ENCODE data around the gene SCNN1A.

SCNN1A gene

DNA sequence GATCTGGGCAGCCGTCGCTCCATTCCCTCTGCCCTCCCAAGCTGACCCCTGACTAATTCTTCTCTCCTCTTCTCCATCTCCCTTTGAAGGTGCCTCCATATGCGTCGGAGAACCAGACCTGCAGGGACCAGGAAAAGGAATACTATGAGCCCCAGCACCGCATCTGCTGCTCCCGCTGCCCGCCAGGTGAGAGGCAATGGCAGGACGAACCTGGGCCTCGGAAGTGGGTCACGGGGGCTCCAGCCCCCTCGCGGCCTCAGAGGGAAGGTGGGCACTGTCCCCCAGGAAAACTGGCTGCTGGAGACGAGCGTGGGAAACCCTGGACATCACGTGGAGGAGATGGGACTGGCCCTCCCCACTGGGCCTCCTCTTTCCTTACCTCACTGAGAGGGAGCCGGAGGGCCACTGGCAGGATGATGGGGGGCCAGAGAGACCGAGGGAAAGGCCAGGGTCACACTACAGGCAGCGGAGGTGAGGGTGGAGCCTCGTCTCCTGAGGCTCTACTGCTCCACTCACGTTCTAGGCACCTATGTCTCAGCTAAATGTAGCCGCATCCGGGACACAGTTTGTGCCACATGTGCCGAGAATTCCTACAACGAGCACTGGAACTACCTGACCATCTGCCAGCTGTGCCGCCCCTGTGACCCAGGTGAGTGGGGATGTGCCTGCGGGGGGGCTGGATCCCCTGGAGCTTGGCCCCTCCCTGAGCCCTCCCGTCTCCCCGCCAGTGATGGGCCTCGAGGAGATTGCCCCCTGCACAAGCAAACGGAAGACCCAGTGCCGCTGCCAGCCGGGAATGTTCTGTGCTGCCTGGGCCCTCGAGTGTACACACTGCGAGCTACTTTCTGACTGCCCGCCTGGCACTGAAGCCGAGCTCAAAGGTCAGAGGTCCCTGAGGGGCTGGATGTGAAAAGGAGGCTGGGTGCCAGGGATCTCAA is 9.4 kb upstream of the SCNN1A start:
- no peak for DNase-seq (ENCODE audit: low read depth in 4 of 4, low spot score in 1 of 4)

DNA sequence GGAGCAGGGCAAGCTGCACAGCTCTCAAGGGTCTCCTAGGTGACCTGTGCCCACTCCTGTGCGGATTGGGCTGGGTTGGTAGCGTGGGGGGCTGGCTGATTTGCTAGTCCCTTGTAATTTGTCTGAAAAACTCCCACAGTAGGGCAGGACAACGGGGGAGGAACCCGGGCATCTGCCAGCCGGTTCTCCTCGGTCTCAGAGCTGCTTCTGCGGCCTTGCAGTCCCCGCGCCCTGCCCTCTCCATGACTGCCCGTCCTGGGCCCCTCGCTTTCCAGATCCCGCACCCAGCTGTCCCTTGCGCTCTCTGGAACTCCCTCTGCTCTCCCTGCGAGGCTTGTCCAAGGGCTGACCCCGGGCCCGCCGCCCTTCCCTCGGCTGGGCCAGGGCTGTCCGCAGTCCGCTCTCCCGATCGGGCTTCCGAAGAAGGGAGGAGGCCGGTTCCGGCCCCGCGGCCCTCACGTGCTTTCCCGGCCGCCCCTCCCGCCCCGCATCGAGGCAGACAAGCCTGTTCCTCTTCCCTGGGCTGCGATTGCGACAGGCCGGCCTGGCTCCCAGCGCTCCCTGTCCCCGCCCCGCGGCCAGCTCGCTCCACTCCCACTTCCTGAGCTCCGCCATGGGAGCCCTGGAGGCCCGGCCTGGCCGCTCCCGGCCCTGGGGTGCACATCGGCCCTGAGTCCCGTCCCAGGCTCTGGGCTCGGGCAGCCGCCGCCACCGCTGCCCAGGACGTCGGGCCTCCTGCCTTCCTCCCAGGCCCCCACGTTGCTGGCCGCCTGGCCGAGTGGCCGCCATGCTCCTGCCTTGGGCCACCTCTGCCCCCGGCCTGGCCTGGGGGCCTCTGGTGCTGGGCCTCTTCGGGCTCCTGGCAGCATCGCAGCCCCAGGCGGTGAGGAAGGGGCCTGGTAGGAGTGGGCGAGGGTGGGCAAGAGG is 8.5 kb upstream of the SCNN1A start, which contains the start of gene LTBR:
Gene LTBR, plus strand, starts transcription at position 591 of the 927 bp plus-strand sequence. Its CDS starts 197 bp downstream, at position 788.
- no peak for DNase-seq (ENCODE audit: low read depth in 4 of 4, low spot score in 1 of 4)

DNA sequence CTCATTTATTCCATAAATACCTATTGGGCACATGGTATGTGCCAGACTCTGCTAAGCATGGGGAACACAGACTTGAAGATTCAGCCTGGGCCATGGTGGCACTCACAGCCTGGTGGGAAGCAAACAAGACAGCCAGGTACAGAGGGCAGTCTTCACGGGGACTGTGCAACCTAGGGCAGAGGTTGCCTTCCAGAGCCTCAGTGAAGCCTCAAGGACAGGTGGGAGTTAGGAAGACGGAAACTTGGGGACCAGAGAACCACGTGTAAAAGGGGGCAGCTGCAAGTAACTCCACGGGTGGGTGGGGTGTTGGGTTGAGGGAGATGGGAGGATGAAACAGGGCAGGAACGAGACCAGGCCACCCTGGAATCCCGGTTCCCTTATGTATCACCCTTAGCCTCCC is 7.6 kb upstream of the SCNN1A start:
- no peak for DNase-seq (ENCODE audit: low read depth in 4 of 4, low spot score in 1 of 4)

DNA sequence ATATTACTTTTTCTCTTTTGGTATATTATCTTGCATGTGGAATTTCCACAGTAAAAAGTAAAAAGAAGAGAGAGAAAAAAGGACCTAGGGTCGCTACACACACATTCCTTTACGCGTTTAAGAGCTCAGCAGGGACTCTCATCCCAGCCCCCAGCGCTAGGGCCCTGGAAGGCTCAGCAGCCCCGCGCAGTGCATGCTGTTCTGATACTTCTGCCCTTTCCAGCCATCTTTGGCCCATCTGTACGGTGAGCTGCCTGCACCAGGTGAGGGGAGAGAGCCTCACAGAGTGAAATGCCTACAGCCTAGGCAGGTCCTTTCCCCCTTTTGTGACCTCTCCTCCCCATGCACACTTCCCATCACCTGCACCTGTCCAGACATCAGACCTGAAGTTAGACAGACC is 7.0 kb upstream of the SCNN1A start:
- no peak for DNase-seq (ENCODE audit: low read depth in 4 of 4, low spot score in 1 of 4)

DNA sequence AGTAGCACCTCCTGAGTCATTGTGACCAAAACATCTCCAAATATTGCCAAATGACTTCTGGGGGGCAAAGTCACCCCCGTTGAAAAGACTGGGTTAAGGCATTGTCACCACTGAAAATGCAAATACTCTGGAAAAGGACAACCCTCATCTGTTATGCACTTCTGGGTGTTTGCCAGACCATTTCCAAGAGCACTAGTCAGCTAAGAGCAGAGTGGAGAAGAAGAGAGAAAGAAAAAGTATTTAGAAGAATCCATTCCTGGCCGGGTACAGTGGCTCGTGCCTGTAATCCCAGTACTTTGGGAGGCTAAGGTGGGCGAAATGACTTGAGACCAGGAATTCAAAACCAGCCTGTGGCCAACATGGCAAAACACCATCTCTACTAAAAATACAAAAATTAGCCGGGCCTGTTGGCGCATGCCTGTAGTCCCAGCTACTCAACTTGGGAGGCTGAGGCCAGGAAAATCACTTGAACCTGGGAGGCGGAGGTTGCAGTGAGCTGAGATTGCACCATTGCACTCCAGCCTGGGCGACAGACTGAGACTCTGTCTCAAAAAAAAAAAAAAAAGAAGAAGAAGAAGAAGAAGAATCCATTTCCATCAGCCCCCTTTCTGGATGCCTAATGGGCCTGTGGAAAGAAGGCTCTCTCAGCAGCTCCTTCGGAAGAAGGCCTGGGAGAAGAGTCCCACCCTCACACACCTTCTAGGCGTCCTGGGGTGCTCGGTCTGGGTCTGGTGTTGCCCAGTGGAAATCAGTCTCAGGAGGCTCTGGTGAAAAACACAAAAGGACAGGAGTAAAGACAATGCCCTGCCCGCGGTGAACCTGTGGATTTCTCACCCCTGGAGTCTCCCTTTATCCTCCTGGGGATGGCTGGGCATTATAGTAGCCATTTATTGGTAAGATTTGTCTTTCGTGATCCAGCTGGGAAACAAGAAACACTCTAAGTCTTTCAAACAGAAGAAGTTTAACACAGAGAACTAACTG is 5.1 kb upstream of the SCNN1A start:
- DNase-seq (ENCODE audit: low read depth in 4 of 4, low spot score in 1 of 4) = no peak

DNA sequence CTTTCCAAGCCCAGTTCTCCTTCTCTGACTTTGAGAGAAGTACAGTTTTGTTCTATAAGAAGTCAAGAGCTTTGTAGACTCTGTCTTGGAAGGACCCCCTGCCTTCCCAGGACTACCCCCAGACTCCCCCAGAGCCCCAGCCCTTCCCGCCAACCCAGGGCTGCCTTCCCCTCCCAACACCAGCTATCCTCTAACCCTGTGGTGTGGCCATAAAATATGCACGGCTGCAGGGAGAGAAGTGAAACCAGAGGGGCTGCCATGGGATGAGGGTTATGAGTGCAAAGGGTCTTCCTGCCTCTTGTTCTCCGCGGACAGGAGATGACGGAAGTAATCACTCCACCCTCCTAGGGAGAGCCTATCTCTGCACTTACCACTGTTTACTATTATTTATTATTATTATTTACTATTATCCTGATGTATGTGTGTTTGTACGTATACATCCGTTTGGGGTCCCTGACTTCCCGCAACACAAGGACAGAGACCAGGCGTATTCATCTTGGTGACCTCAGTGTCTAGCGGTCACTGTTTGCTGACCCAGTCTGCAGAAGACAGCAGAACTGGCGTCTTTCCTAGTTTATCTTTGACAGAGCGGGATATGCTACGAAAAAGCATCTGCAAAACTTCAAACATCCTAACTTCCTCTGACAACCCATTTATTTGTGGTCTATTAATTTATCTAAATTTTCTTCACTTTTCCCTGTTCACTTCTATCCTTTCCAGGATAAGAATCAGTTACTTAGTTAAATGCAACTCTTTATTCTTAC is 3.5 kb upstream of the SCNN1A start:
- DNase-seq (ENCODE audit: low read depth in 4 of 4, low spot score in 1 of 4) = no peak

DNA sequence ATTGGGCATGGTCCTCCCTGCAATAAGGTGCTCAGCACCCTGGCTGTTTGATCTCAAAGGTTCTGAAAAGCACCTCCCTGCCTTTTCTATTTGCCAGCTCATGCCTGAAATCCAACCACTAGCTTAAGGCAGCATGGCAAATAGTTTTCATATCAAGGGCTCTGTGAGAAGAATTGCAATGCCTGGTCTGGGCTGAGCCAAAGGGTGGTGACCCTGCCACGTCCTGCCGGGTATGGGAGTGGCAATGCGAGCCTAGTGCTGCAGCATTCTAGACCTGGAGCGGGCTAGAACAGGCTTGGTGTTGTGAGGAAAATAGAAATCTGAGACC is 2.3 kb upstream of the SCNN1A start:
- no peak for DNase-seq (ENCODE audit: low read depth in 4 of 4, low spot score in 1 of 4)

DNA sequence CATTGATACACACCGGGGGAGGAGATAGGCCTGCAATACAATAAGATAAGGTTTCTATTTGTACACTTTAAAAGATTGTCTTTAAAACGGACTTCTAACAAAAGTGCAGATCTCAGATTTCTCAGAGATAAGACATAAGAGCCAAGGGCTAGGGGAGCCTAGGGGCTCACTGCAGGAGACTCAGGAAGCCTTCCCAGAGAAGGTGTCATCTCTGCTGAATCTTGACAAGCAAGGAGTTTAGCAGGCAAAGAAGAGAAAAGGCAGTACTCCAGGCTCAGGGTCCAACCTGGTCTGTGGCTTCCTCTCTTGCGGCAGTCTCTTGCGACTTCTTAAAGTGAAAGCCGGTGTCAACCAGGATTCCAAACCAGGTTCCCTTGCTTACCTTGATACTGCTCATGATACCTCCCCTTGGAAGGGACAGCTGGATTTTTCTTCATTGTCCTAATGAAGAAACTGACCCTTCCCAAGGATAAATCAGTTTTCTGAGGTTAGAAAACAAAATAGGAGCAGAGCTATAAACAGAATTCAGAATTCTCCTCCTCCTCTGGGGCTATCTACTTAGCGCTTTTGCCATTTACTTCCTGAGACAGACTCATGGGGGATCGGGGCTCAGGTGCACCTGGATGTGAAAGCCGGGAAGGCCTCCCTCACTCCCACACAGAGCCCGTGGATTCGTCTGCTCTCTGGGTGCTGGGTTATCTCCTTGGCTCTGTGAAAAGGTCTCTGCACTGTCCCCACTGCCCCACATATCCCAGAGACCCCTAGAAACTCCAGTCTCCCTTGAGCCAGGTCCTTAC is 1.7 kb upstream of the SCNN1A start:
- no peak for DNase-seq (ENCODE audit: low read depth in 4 of 4, low spot score in 1 of 4)

DNA sequence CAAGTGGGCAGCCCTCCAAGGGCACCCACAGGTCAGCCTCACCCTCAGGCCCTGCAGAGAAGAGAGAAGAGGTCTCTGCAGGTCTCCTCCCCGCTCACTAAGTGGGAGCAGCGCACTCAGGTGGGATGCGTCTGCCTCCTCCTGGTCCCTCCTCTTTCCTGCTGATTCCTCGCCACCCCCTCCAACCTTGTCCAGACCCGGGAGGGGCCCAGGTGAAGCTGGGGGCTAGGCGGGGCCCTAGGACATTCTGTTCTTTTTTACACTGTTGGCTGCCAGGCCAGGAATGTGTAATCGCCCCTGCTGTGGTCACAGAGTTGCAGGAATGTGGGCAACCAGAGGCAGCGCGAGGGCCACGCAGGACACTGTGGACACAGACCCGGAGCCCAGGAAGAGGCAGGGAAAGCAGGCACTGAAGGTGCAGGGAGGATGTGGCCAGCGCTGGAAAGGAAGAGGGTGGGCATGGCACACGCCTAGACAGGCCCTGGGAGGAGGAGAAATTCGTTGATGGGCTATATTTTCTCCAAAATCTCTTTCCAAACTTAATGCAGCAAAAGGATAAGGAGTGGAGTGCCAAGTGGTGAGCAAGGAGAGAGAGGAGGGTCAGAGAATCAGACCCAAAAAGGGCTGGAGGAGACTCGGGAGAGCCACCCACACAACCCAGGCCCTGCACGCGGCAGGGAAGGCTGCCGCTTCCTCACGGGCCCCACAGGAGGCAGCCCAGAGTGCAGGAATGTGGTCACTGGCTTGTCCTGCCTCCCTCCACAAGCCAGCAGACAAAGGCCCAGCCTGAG is 911 bp upstream of the SCNN1A start:
- no peak for DNase-seq (ENCODE audit: low read depth in 4 of 4, low spot score in 1 of 4)

DNA sequence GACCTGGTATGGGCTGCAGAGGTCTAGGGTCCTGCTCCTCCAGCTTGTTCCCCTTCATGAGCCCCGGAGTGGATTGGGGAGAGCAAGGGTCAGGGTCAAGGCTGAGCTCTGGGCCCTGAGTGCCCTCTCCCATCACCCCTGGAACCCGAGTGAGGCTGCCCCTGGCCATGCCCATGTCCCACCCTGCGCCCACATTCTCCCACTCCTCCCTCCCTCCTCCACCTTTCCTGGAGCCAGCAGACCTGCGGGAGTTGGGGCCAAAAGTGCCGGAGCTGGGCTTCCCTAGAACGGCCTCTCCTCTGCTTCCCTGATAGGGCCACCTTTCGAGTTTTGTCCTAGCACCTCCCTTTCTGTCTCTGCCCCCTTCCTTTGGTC is 590 bp downstream of the SCNN1A start:
- DNase-seq (ENCODE audit: low read depth in 4 of 4, low spot score in 1 of 4) = no peak

DNA sequence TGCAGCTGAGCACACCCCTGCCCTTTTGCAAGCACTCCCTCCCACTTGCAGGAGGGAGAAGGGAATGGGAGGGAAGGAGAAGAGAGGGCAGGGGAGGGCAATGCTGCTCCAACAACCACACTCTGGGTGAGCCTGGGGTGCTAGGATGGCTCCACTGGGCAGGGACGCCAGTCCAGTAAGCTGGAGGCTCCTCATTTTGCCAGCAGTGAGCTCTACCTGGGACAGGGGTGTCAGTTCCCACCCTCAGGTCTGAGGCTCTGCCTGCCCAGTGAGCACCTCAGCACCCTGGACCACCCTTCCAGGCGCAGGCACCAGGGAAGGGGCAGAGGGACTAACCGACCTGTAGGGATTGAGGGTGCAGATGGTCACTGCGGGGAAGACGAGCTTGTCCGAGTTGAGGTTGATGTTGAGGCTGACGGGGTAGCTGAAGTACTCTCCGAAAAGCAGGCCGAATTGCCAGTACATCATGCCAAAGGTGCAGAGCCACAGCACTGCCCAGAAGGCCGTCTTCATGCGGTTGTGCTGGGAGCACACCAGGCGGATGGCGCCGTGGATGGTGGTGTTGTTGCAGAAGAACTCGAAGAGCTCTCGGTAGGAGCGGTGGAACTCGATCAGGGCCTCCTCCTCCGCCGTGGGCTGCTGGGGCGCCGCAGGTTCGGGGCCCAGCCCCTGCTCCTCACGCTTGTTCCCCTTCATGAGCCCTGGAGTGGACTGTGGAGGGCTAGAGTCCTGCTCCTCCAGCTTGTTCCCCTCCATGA is 1.2 kb downstream of the SCNN1A start:
- no peak for DNase-seq (ENCODE audit: low read depth in 4 of 4, low spot score in 1 of 4)

DNA sequence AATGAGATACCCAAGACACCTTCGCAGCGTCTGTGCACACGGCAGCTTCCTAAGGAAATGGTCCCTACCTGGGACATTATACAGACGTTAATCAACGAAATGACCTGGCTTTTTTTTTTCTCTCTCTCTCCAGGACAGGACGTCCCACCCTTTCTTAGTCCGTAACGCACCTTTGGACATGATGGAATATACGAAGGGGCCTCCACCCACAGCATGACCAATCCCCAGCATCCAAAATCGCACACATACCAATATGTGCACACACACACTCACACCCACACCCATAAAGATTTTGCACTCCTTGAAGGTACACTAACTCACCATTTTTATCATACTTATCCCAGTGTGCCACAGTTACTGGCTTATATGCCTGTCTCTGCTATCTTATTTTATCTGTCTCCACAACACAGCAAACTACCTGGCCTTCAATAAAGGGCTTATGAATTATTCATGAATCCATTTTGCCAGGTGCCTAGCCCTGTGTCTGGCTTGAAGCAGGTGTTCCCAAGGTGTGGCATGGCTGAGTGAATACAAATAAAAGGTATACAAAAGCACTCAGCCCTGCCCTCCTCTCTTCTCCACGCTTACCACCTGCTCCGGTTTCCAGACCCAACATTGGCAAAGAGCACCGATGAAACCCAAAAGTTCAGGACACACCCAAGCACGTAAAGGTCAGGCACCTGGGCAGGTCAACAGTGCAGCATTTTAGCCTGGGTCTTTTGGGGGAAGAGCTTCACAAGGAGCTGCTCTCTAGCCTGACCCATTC is 2.2 kb downstream of the SCNN1A start:
- DNase-seq (ENCODE audit: low read depth in 4 of 4, low spot score in 1 of 4) = no peak

DNA sequence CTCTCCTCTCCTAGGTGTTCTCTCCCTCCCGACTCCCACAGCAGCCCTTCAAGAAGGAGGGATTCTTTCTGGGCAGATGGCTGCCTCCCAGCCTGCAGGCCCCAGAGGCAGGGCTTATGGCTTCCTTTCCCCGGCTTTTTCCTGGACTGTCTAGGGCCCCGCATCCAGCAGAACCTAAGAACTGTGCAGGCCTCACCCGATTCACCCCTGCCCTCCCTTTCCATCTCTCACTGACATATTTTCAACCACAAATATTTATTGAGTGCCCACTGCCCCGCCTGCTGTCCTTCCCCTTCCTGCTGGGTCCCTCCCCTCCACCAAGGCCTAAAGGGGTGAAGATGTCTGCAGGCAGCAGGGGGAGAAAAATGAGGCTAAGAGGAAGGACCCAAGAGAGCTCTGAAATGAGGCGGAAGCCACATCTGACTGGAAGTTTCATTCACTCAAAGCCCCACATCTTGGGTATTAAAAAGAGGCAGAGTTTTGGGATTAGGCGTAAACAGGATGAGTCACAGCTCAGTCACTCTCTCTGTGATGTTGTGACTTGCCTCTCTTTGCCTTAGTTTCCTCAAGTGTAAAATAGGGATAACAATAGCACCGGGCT is 2.9 kb downstream of the SCNN1A start:
- no peak for DNase-seq (ENCODE audit: low read depth in 4 of 4, low spot score in 1 of 4)

DNA sequence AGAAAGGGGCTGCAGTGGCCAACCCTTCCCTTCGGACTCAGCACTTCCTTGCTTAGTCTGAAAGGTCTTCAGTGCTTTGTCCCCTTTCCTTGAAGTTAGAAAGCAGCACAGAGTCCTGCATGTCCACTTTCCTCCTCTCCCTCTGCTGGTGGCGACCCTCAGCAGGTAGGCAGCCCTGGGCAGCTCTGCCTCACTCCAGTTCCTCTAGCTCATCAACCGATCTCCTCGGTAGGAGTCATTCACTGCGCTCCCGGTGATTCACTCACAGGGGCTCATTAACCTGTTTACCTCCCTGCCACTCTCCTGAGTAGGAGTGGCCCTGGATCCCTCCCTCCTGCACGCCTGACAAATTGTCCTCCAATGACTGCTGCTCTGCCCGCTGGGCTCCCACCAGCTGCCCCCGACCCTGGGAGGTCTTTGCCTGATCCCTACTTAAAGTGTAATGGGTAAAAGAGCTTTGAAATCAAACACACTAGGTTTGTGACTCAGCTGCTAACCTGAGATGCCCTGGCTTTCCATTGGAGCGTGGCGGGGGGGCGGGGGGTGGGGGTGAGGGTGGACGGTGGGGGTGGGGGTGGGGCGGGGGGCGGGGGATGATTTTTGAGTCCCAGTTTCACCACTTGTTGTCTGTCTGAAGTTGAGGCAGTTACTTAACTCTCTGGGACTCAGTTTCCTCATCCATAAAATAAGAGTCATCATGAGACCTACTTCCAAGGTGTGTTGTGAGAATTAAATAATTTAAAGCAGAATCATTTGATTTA is 4.2 kb downstream of the SCNN1A start:
- no peak for DNase-seq (ENCODE audit: low read depth in 4 of 4, low spot score in 1 of 4)

DNA sequence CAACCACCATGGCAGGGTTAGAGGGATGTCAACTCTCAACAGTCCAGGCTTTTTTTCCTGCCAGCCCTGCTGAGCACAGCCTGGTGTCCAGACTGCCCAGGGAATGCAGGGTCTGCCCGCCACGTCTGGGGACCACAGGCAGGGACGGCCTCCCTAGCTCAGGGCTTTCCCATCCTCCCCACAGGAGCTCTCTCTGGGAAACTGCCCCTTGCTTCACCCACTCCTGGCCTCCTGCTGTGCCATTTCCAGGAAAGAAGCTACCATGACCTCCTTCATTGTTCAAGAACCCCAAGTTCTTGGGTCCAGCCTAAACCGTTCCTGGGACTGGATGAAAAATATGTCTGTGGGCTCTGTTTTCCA is 4.8 kb downstream of the SCNN1A start:
- DNase-seq (ENCODE audit: low read depth in 4 of 4, low spot score in 1 of 4) = no peak

All from stimulated activated CD4-positive, alpha-beta T cell treated with anti-CD3 and anti-CD28 coated beads, Interleukin-1b, Interleukin-23, amount 100 ng/mL, for 24 hours (primary cell).